Renal cortex interstitium (tissue), 11 donors: ENCODE measurements around the gene ZNF90. TPM values are rescaled to one million over a fixed set of nuclear protein-coding genes. Genes with fewer than 3 reads are reported as not detected.

Source experiments
- DNase-seq, 11 donors: peaks; one replicate each; pipeline ENCODE4 v3.0.0-alpha.2; 2013; ENCODE audit warnings: low read depth in 9 of 11, low spot score in 4 of 11; ENCODE audit errors: extremely low read depth in 1 of 11
- polyA plus RNA-seq, 3 donors: library from polyadenylated mRNA; unstranded; fragments of 120-200 nt; gene quantifications; one replicate each; pipeline ENCODE4 v1.2.1, GENCODE V29; 2013; ENCODE audit not compliant: insufficient read length in 3 of 3

Gene ZNF90
- polyA plus RNA-seq, 3 donors = 12.1 to 16.6 (median 15.6) TPM

- DNase-seq = peak in 2 of 11 donors; percentile 18 to 20
Observed at GRCh38 chr19:20167651-20168122, 89.9 kb downstream of the ZNF90 start.

Other genes with a start within 250 kb of the ZNF90 start
- gene ZNF253, start 212.1 kb upstream of the ZNF90 start, polyA plus RNA-seq = 10 to 100 TPM; 28.4 to 36.2 (median 30.0) TPM
- gene ZNF93, start 177.1 kb upstream of the ZNF90 start, polyA plus RNA-seq = 10 to 100 TPM; 16.4 to 19.8 (median 17.9) TPM
- 10 to 100 TPM; 15.2 to 23.9 (median 18.1) TPM for gene ZNF682, start 38.5 kb upstream of the ZNF90 start, polyA plus RNA-seq
- gene ZNF486, start 89.2 kb downstream of the ZNF90 start, polyA plus RNA-seq = 10 to 100 TPM; 16.7 to 20.0 (median 18.3) TPM